KBM-7 (cell line): ENCODE measurements around the gene SLC27A6.
A peak's percentile ranks its signal among the peaks of the same experiment; 100 is the strongest.
"Not testable (repeated sequence)": the region's sequence is repeated elsewhere in the genome, so short reads cannot be mapped to it uniquely, and the experiment has no call there.

Experiments
- DNase-seq: peaks from one replicate; pipeline ENCODE4 v3.0.0-alpha.2; 2015
- in situ Hi-C: fragments of 300-500 bp; cut with MboI; formaldehyde crosslinking; loops from 2 replicates; pipeline ENCODE4 v1.14.3; 2020; ENCODE audit warnings: low sequenced_read_pairs, low pct_unique_long_range_greater_than_20kb, mixed read lengths

The SLC27A6 gene

GRCh38 chr5:128965011-128965637, at the start of gene SLC27A6:
Gene SLC27A6 (plus strand): TSS chr5:128965488. CDS start chr5:128966138, 650 bp downstream.
- in situ Hi-C loops, result no loop called here
- DNase-seq, result peak; percentile 66

- in situ Hi-C loops, result no loop called here
- DNase-seq, result no peak
Measured at GRCh38 chr5:128919542-128919941, 45.7 kb upstream of the SLC27A6 start.

DNA sequence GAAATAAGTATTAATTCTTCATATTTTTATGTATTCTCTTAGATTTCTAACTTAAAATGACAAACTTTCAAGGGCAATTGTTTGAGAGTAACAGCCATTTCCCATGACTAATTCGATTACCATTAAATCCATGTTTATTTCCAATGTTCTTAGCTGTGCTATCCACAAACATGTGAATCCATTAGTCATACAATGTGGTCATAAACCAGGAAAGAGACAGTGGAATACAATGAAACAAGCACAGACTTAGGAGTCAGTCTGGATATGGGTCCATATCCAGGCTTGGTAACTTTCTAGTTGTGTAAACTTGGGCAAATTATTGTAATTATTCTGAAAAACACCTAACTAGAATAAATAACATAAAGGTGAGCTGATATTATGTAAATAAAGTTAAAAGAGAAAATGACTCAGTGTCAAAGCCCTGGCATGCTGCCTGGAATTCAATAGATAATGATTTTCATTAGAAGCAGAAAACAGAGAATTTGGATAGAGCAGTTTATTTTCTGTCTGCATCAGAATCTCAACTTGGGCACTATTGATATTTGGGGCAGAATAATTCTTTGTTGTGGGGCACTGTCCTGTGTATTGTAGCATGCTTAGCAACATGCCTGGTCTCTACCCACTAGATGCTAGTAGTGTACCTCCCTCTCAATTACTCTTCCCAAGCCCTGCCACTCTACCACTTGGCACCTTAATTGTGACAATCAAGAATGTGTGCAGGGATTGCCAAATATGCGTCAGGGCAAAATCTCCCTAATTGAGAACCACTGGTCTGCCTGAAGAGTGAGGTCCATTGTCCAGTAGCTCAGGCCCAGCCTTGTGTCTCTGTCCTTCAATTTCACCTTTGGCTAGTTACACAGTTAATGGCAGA, 44.7 kb upstream of the SLC27A6 start:
- no peak for DNase-seq
- in situ Hi-C loops, result no loop called here

DNA sequence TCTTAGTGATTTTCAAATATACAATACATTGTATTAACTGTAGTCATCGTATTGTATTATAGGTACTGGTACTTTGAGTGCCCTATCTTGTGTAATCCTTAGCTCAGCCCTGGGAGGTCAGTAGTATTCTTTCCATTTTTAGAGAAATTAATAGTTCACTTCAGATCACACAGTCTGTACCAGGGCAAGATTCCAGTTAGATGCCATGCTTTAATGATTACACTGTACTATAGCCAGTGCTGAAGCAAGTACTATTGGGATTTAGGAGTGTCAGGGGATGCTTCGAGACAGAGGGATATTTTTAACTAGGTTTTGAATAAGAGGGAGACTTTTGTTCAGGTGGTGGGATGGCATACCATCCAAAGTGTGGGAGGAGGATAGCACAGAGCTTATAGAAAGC, 41.0 kb upstream of the SLC27A6 start:
- in situ Hi-C loops, result no loop called here
- no peak for DNase-seq

GRCh38 chr5:128925973-128926372, 39.3 kb upstream of the SLC27A6 start:
- DNase-seq, result no peak
- in situ Hi-C loops, result no loop called here

- DNase-seq, result peak; percentile 71
- in situ Hi-C loops, result no loop called here
Measured at GRCh38 chr5:128927644-128928043, 37.6 kb upstream of the SLC27A6 start.

GRCh38 chr5:128932232-128932631, 33.1 kb upstream of the SLC27A6 start:
- in situ Hi-C loops, DNase-seq: not testable (repeated sequence)

DNA sequence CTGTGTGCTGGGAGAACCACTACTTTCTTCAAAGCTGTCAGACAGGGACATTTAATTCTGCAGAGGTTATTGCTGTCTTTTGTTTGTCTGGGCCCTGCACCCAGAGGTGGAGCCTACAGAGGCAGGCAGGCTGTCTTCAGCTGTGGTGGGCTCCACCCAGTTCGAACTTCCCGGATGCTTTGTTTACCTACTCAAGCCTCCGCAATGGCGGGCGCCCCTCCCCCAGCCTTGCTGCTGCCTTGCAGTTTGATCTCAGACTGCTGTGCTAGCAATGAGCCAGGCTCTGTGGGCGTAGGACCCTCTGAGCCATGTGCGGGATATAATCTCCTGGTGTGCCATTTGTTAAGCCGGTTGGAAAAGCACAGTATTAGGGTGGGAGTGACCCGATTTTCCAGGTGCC, 22.2 kb upstream of the SLC27A6 start:
- DNase-seq, in situ Hi-C loops: not testable (repeated sequence)

DNA sequence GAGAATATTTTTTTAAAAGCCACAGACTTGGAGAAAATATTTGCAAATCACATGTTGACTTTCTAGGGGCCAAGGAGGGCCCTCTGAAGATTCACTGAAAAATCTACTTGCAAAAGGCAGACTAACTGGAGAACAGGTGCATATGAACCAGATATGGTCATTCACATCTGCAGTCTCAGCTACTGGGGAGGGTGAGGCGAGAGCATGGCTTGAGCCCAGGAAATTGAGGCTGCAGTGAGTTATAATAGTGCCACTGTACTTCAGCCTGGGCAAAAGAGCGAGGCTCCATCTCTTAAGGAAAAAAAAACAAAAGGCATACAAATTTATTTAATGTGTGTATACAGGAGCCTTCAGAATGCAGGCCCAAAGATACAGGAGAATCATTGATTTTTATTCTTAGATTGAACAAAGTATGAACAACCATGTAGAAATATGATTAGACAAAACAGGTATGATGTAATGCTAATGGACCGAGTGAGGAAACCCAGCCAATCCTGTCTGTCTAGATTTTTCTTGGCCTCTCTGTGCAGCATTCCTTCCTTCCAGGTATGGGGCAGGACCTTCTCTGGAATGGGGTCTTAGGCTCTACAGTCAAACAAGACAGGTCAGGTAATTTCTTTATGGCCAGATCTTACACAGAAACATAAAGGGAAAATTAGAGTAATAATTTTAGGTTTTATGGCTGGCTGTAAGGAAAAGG, 15.3 kb upstream of the SLC27A6 start:
- DNase-seq, result no peak
- in situ Hi-C loops, result no loop called here

DNA sequence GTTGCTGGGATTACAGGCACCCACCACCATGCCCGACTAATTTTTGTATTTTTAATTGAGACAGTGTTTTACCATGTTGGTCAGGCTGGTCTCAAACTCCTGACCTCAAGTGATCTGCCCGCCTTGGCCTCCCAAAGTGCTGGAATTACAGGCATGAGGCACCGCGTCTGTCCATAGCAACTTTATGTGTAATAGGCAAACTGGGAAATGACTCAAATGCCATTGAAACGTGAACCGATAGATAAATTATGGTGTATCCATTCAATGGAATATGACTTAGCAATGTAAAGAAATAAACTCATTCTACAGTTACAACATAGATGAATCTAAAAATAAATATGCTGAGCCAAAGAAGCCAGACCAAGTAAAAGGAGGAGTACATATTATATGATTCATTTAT, 14.0 kb upstream of the SLC27A6 start:
- in situ Hi-C loops, DNase-seq: not testable (repeated sequence)

DNA sequence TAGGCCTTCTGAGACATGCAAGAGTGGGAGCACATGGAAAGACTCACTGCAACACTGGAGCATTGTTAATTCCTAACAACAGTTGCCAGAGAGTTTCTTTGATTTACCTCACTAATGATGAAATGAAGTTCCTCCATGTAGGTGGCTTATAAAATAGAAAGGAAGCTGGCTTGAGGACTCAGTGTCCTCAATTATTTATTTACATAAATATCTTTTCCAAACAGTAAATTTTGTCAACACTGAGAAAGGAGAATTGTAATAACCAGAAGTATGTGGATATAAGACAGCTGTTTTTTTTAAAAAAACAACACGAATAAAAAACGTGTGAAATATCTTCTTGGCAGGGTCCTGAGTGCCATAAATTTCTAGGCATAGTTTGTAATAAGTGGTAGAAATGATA, 9.1 kb upstream of the SLC27A6 start:
- no peak for DNase-seq

GRCh38 chr5:128962211-128962610, 3.1 kb upstream of the SLC27A6 start:
- no peak for DNase-seq
- in situ Hi-C loops, result no loop called here

More for the DNA sequence above, 9.1 kb upstream of the SLC27A6 start:
- in situ Hi-C loops, result no loop called here

- no peak for DNase-seq
- in situ Hi-C loops, result no loop called here
Measured at GRCh38 chr5:128965638-128966302, 482 bp downstream of the SLC27A6 start.

GRCh38 chr5:128966375-128966774, 1.1 kb downstream of the SLC27A6 start:
- no peak for DNase-seq
- in situ Hi-C loops, result no loop called here

GRCh38 chr5:128966846-128967245, 1.6 kb downstream of the SLC27A6 start:
- in situ Hi-C loops, result no loop called here
- DNase-seq, result no peak

GRCh38 chr5:128973244-128973643, 8.0 kb downstream of the SLC27A6 start:
- DNase-seq, result no peak
- in situ Hi-C loops, result no loop called here

DNA sequence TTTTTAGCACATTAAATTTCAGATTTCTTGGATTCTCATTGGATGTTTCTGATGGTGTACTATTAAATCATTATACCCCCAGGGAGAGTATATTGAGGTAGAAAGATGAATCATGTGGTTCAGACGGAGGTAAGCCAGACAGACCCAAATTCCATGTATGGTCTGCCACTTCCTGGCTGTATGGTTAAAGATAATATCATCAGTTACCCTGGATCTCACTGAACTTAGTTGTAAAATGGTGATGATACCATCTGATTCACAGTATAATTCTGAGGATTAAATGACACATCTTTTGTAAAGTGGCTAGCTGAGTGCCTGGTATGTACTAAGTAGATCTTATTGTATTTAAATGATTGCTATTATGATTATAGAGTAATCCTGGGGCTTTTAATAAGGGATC, 9.3 kb downstream of the SLC27A6 start:
- no peak for DNase-seq
- in situ Hi-C loops, result no loop called here

DNA sequence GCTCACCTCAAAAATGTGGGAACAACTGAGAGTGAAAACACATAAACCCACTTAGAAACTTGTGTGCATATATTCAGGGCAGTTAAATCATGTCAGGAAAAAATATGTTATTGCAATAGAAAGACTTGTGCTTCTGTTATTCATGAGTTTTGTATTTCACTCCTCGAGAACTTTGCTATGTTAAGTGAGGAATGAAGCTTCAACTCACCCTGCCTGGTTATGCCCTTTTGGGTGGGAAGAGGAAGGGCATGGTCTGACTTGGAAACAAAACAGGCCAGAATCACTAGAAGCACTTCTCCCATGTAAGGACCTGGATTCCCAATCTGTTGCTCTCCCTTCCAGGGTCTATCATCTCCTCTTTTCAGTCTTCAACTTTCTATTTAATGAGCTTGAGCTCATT, 14.5 kb downstream of the SLC27A6 start:
- DNase-seq, result no peak
- in situ Hi-C loops, result no loop called here

DNA sequence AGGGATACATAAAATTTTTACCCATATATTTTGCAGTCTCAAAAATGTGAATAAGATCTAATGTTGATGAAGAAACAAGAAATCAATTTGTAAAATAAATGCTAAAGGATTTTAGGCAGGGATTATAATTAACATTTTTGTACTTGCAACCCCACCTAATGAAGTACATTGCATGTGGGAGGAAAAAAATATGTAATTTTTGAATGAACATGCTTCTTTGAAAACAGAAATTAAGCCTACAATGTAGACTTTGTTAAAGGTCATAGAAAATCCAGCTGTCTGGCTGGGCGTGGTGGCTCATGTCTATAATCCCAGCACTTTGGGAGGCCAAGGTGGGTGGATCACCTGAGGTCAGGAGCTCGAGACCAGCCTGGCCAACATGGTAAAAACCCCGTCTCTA, 15.6 kb downstream of the SLC27A6 start:
- in situ Hi-C loops, result no loop called here
- no peak for DNase-seq
